ENCODE measurements around the gene AMPH. TPM values are rescaled to one million over a fixed set of nuclear protein-coding genes. Genes with fewer than 3 reads are reported as not detected.
A peak's percentile ranks its signal among the peaks of the same experiment; 100 is the strongest.

AMPH gene
- total RNA-seq, 2 experiments from 2014 or later, result 0.07 TPM; not detected in 1

- Mint-ChIP-seq H3K36me3 (ENCODE audit: low read depth) (no peaks in the 10 kb centered on the region), H3K27me3 (ENCODE audit: low read depth) (peaks cover 13% of the 10 kb centered on the region), H3K27ac (no peak overlapping the region), H3K9me3 (no peaks in the 10 kb centered on the region), H3K4me3 (no peak overlapping the region), H3K4me1 (ENCODE audit: low read depth) (no peaks in the 10 kb centered on the region)
- peak; percentile 43 for DNase-seq
- intact Hi-C loops (cut with micrococcal nuclease), result loop anchor here (1.0 to 5.0 kb wide), 4 partner anchors 210 to 262 kb away; no protein-coding TSS in a partner anchor
- CTCF ChIA-PET, result interaction anchor here (0.6 to 2.8 kb wide), 20 partner anchors 12 to 554 kb away, joined by 3 to 28 read pairs (median 3); no protein-coding TSS in a partner anchor
Measured at GRCh38 chr7:38660427-38661099, 29.4 kb upstream of the AMPH start.

- no peak overlapping the region for H3K4me3 Mint-ChIP-seq
- no peaks in the 10 kb centered on the region for H3K36me3 Mint-ChIP-seq (ENCODE audit: low read depth)
- H3K4me1 Mint-ChIP-seq (ENCODE audit: low read depth), result no peaks in the 10 kb centered on the region
- CTCF ChIA-PET, result interaction anchor here (0.6 to 2.8 kb wide), 21 partner anchors 13 to 553 kb away, joined by 3 to 28 read pairs (median 3); no protein-coding TSS in a partner anchor
- DNase-seq, result no peak
- intact Hi-C loops (cut with micrococcal nuclease), result loop anchor here (1.0 to 5.0 kb wide), 4 partner anchors 209 to 262 kb away; no protein-coding TSS in a partner anchor
- H3K27ac Mint-ChIP-seq, result no peak overlapping the region
- H3K9me3 Mint-ChIP-seq, result no peaks in the 10 kb centered on the region
- peaks cover 13% of the 10 kb centered on the region for H3K27me3 Mint-ChIP-seq (ENCODE audit: low read depth)
Measured at GRCh38 chr7:38659931-38660330, 28.8 kb upstream of the AMPH start.

GRCh38 chr7:38658921-38659320 is 27.7 kb upstream of the AMPH start:
- H3K4me1 Mint-ChIP-seq (ENCODE audit: low read depth), result no peaks in the 10 kb centered on the region
- no peaks in the 10 kb centered on the region for H3K9me3 Mint-ChIP-seq
- intact Hi-C loops (cut with micrococcal nuclease), result no loop called here
- H3K4me3 Mint-ChIP-seq, result no peak overlapping the region
- DNase-seq, result no peak
- no peak overlapping the region for H3K27ac Mint-ChIP-seq
- CTCF ChIA-PET, result interaction anchor here (0.6 to 2.8 kb wide), 8 partner anchors 12 to 289 kb away, joined by 3 to 28 read pairs (median 4); partner anchors contain the start of gene AMPH
- H3K27me3 Mint-ChIP-seq (ENCODE audit: low read depth), result peaks cover 13% of the 10 kb centered on the region
- H3K36me3 Mint-ChIP-seq (ENCODE audit: low read depth), result no peaks in the 10 kb centered on the region

- Mint-ChIP-seq H3K9me3 (no peaks in the 10 kb centered on the region), H3K27me3 (ENCODE audit: low read depth) (peaks cover 10% of the 10 kb centered on the region), H3K27ac (no peak overlapping the region), H3K36me3 (ENCODE audit: low read depth) (no peaks in the 10 kb centered on the region), H3K4me3 (no peak overlapping the region), H3K4me1 (ENCODE audit: low read depth) (no peaks in the 10 kb centered on the region)
- CTCF ChIA-PET, result interaction anchor here (1.7 kb wide), 1 partner anchor 258 kb away, joined by 7 read pairs; no protein-coding TSS in a partner anchor
- intact Hi-C loops (cut with micrococcal nuclease), result no loop called here
- DNase-seq, result no peak
Measured at GRCh38 chr7:38656968-38657367, 25.8 kb upstream of the AMPH start.

GRCh38 chr7:38655833-38656774 is 24.9 kb upstream of the AMPH start:
- CTCF ChIA-PET, result interaction anchor here (1.7 kb wide), 1 partner anchor 257 kb away, joined by 7 read pairs; no protein-coding TSS in a partner anchor
- Mint-ChIP-seq H3K27ac (no peak overlapping the region), H3K27me3 (ENCODE audit: low read depth) (peaks cover 4% of the 10 kb centered on the region), H3K36me3 (ENCODE audit: low read depth) (no peaks in the 10 kb centered on the region), H3K4me3 (no peak overlapping the region), H3K4me1 (ENCODE audit: low read depth) (no peaks in the 10 kb centered on the region), H3K9me3 (no peaks in the 10 kb centered on the region)
- intact Hi-C loops (cut with micrococcal nuclease), result no loop called here
- DNase-seq, result no peak

- intact Hi-C loops (cut with micrococcal nuclease), result no loop called here
- Mint-ChIP-seq H3K36me3 (ENCODE audit: low read depth) (no peaks in the 10 kb centered on the region), H3K4me1 (ENCODE audit: low read depth) (no peaks in the 10 kb centered on the region), H3K27ac (no peak overlapping the region), H3K4me3 (no peak overlapping the region), H3K9me3 (no peaks in the 10 kb centered on the region), H3K27me3 (ENCODE audit: low read depth) (peaks cover 12% of the 10 kb centered on the region)
- CTCF ChIA-PET, result no interaction called here
- DNase-seq, result no peak
Measured at GRCh38 chr7:38637957-38638356, 6.8 kb upstream of the AMPH start.

GRCh38 chr7:38632411-38632810 is 1.2 kb upstream of the AMPH start:
- no peak overlapping the region for H3K4me3 Mint-ChIP-seq

GRCh38 chr7:38629651-38630510 is 1.3 kb downstream of the AMPH start:
- CTCF ChIA-PET, result no interaction called here
- intact Hi-C loops (cut with micrococcal nuclease), result no loop called here
- peaks cover 11% of the 10 kb centered on the region for H3K4me1 Mint-ChIP-seq (ENCODE audit: low read depth)
- H3K4me3 Mint-ChIP-seq, result peak overlapping the region; percentile 49
- no peak for DNase-seq
- no peak overlapping the region for H3K27ac Mint-ChIP-seq
- H3K36me3 Mint-ChIP-seq (ENCODE audit: low read depth), result peaks cover 3% of the 10 kb centered on the region
- H3K9me3 Mint-ChIP-seq, result peaks cover 6% of the 10 kb centered on the region
- H3K27me3 Mint-ChIP-seq (ENCODE audit: low read depth), result peaks cover 47% of the 10 kb centered on the region

More at GRCh38 chr7:38632411-38632810, 1.2 kb upstream of the AMPH start:
- Mint-ChIP-seq H3K36me3 (ENCODE audit: low read depth) (no peaks in the 10 kb centered on the region), H3K27me3 (ENCODE audit: low read depth) (peaks cover 39% of the 10 kb centered on the region), H3K27ac (no peak overlapping the region), H3K4me1 (ENCODE audit: low read depth) (peaks cover 11% of the 10 kb centered on the region), H3K9me3 (no peaks in the 10 kb centered on the region)
- intact Hi-C loops (cut with micrococcal nuclease), result loop anchor here (1.0 kb wide), 2 partner anchors 180 to 234 kb away; no protein-coding TSS in a partner anchor
- DNase-seq, result no peak
- CTCF ChIA-PET, result interaction anchor here (1.0 to 2.0 kb wide), 7 partner anchors 9 to 263 kb away, joined by 3 to 11 read pairs (median 5); no protein-coding TSS in a partner anchor

- Mint-ChIP-seq H3K27ac (no peak overlapping the region), H3K27me3 (ENCODE audit: low read depth) (peaks cover 50% of the 10 kb centered on the region), H3K4me3 (no peak overlapping the region), H3K4me1 (ENCODE audit: low read depth) (peaks cover 11% of the 10 kb centered on the region), H3K36me3 (ENCODE audit: low read depth) (peaks cover 5% of the 10 kb centered on the region), H3K9me3 (peaks cover 10% of the 10 kb centered on the region)
- intact Hi-C loops (cut with micrococcal nuclease), result no loop called here
- DNase-seq, result no peak
- CTCF ChIA-PET, result interaction anchor here (1.0 kb wide), 1 partner anchor 105 kb away, joined by 3 read pairs; no protein-coding TSS in a partner anchor
Measured at GRCh38 chr7:38628630-38629385, 2.4 kb downstream of the AMPH start.

GRCh38 chr7:38625866-38626265 is 5.3 kb downstream of the AMPH start:
- intact Hi-C loops (cut with micrococcal nuclease), result no loop called here
- H3K36me3 Mint-ChIP-seq (ENCODE audit: low read depth), result peaks cover 5% of the 10 kb centered on the region
- H3K9me3 Mint-ChIP-seq, result peaks cover 10% of the 10 kb centered on the region
- CTCF ChIA-PET, result no interaction called here
- peaks cover 37% of the 10 kb centered on the region for H3K27me3 Mint-ChIP-seq (ENCODE audit: low read depth)
- no peak overlapping the region for H3K27ac Mint-ChIP-seq
- DNase-seq, result no peak
- H3K4me3 Mint-ChIP-seq, result no peak overlapping the region
- H3K4me1 Mint-ChIP-seq (ENCODE audit: low read depth), result peaks cover 8% of the 10 kb centered on the region

- no peaks in the 10 kb centered on the region for H3K36me3 Mint-ChIP-seq (ENCODE audit: low read depth)
- H3K27ac Mint-ChIP-seq, result no peak overlapping the region
- peaks cover 7% of the 10 kb centered on the region for H3K27me3 Mint-ChIP-seq (ENCODE audit: low read depth)
- no peaks in the 10 kb centered on the region for H3K9me3 Mint-ChIP-seq
- CTCF ChIA-PET, result no interaction called here
- no peak for DNase-seq
- no peaks in the 10 kb centered on the region for H3K4me1 Mint-ChIP-seq (ENCODE audit: low read depth)
- intact Hi-C loops (cut with micrococcal nuclease), result no loop called here
- no peak overlapping the region for H3K4me3 Mint-ChIP-seq
Measured at GRCh38 chr7:38615665-38616064, 15.5 kb downstream of the AMPH start.

Data from activated naive CD4-positive, alpha-beta T cell treated with anti-CD3 and anti-CD28 coated beads for 36 hours (primary cell).